ENCODE results near the gene PPP1R16B. TPM values are rescaled to one million over a fixed set of nuclear protein-coding genes. Genes with fewer than 3 reads are reported as not detected.
"Not testable (repeated sequence)": the region's sequence is repeated elsewhere in the genome, so short reads cannot be mapped to it uniquely, and the experiment has no call there.

The PPP1R16B gene
- total RNA-seq, 1 donor, result not detected

- no peak for DNase-seq (ENCODE audit: low read depth)
- H3K4me3 ChIP-seq (ENCODE audit: low read depth, low read length), result no peak overlapping the region
- TF ChIP-seq CTCF (IDR thresholded peaks at IDR 0.05; ENCODE audit: insufficient read depth, low read depth, low read length), result no peak
Measured at GRCh38 chr20:38856570-38856969, 51.1 kb downstream of the PPP1R16B start.

GRCh38 chr20:38857703-38858102 is 52.2 kb downstream of the PPP1R16B start:
- TF ChIP-seq CTCF (IDR thresholded peaks at IDR 0.05; ENCODE audit: insufficient read depth, low read depth, low read length), result no peak

GRCh38 chr20:38859070-38859690 is 53.7 kb downstream of the PPP1R16B start:
- no peak for TF ChIP-seq CTCF (IDR thresholded peaks at IDR 0.05; ENCODE audit: insufficient read depth, low read depth, low read length)
- no peak overlapping the region for H3K4me3 ChIP-seq (ENCODE audit: low read depth, low read length)
- no peak for DNase-seq (ENCODE audit: low read depth)

More at GRCh38 chr20:38857703-38858102, 52.2 kb downstream of the PPP1R16B start:
- no peak overlapping the region for H3K4me3 ChIP-seq (ENCODE audit: low read depth, low read length)
- DNase-seq (ENCODE audit: low read depth), result no peak

GRCh38 chr20:38859857-38860256 is 54.4 kb downstream of the PPP1R16B start:
- H3K4me3 ChIP-seq (ENCODE audit: low read depth, low read length); DNase-seq (ENCODE audit: low read depth): not testable (repeated sequence)

GRCh38 chr20:38861071-38861401 is 55.5 kb downstream of the PPP1R16B start:
- H3K4me3 ChIP-seq (ENCODE audit: low read depth, low read length), result no peak overlapping the region
- TF ChIP-seq CTCF (IDR thresholded peaks at IDR 0.05; ENCODE audit: insufficient read depth, low read depth, low read length), result no peak
- DNase-seq (ENCODE audit: low read depth), result no peak

- TF ChIP-seq CTCF (IDR thresholded peaks at IDR 0.05; ENCODE audit: insufficient read depth, low read depth, low read length), result no peak
- no peak overlapping the region for H3K4me3 ChIP-seq (ENCODE audit: low read depth, low read length)
- no peak for DNase-seq (ENCODE audit: low read depth)
Measured at GRCh38 chr20:38862226-38862625, 56.7 kb downstream of the PPP1R16B start.

GRCh38 chr20:38863024-38863851 is 57.7 kb downstream of the PPP1R16B start:
- H3K4me3 ChIP-seq (ENCODE audit: low read depth, low read length), result no peak overlapping the region
- no peak for TF ChIP-seq CTCF (IDR thresholded peaks at IDR 0.05; ENCODE audit: insufficient read depth, low read depth, low read length)
- no peak for DNase-seq (ENCODE audit: low read depth)

All from fibroblast of villous mesenchyme (primary cell).